SU-DHL-6 (cell line): Measurements from ENCODE around the gene COL5A1.

Source experiments
- H2AFZ ChIP-seq: fragments of 200-600 bp; sonication (generic); 2 replicates; pipeline ENCODE4 v1.6.1; 2014; ENCODE audit warnings: low read depth, mild to moderate bottlenecking, moderate library complexity, mixed read lengths, antibody characterized with exemption, low read length; ENCODE audit not compliant: severe bottlenecking
- H3F3A ChIP-seq: fragments of 200-600 bp; shearing (Covaris generic); 2 replicates; pipeline ENCODE4 v1.6.0; 2016; ENCODE audit warnings: antibody characterized with exemption, mild to moderate bottlenecking; ENCODE audit not compliant: insufficient read depth
- H3K27ac ChIP-seq: fragments of 200-600 bp; sonication (generic); 2 replicates; pipeline ENCODE4 v1.5.1; 2016; ENCODE audit warnings: low read depth, mild to moderate bottlenecking, low read length, moderate library complexity, mixed read lengths
- H3K27me3 ChIP-seq: fragments of 200-600 bp; sonication (generic), shearing (Covaris generic); 2 replicates; pipeline ENCODE4 v1.6.0; 2014; ENCODE audit warnings: mild to moderate bottlenecking, low read length
- H3K36me3 ChIP-seq: fragments of 200-600 bp; sonication (generic); 2 replicates; pipeline ENCODE4 v1.6.1; 2014; ENCODE audit warnings: mild to moderate bottlenecking, low read length, mixed read lengths
- H3K4me2 ChIP-seq: fragments of 300-600, 200-600 bp; shearing (Covaris generic), sonication (generic); 2 replicates; pipeline ENCODE4 v1.6.0; 2014; ENCODE audit warnings: low read length, low read depth, mild to moderate bottlenecking; ENCODE audit not compliant: poor library complexity, severe bottlenecking
- H3K4me3 ChIP-seq: fragments of 200-600 bp; sonication (generic); 2 replicates; pipeline ENCODE4 v1.5.1; 2014; ENCODE audit warnings: antibody characterized with exemption, low read length, mild to moderate bottlenecking, mixed read lengths; ENCODE audit not compliant: insufficient read depth, poor library complexity, severe bottlenecking
- H3K79me2 ChIP-seq: fragments of 200-600 bp; sonication (generic); 2 replicates; pipeline ENCODE4 v1.6.1; 2014; ENCODE audit warnings: mild to moderate bottlenecking, low read length, moderate library complexity; ENCODE audit not compliant: insufficient read depth
- H3K9ac ChIP-seq: fragments of 200-600 bp; sonication (generic); 2 replicates; pipeline ENCODE4 v1.7.0; 2014; ENCODE audit warnings: mild to moderate bottlenecking, low read length
- H3K9me2 ChIP-seq: fragments of 200-600 bp; sonication (generic); replicated peaks from 2 replicates; pipeline ENCODE4 v1.6.1; 2014; ENCODE audit warnings: low read length; ENCODE audit not compliant: insufficient read depth
- H3K9me3 ChIP-seq: fragments of 200-600 bp; sonication (generic); 2 replicates; pipeline ENCODE4 v1.6.1; 2014; ENCODE audit warnings: low read length, mixed read lengths; ENCODE audit not compliant: insufficient read depth
- H4K20me1 ChIP-seq: fragments of 200-600 bp; sonication (generic); 2 replicates; pipeline ENCODE4 v1.6.1; 2014; ENCODE audit warnings: low read depth, mild to moderate bottlenecking, antibody characterized with exemption, low read length, moderate library complexity, mixed read lengths
- CTCF ChIP-seq: fragments of 200-600 bp; sonication (generic); IDR thresholded peaks from one replicate; pipeline ENCODE4 v1.5.1; 2017; ENCODE audit warnings: antibody characterized with exemption, mild to moderate bottlenecking, low read length, moderate library complexity; ENCODE audit not compliant: insufficient read depth, poor library complexity, severe bottlenecking
- EZH2phosphoT487 ChIP-seq: fragments of 200-600 bp; sonication (generic), shearing (Covaris generic); conservative IDR thresholded peaks from 2 replicates; pipeline ENCODE4 v1.6.1; 2018; ENCODE audit warnings: mild to moderate bottlenecking, antibody characterized with exemption, low read length, moderate library complexity, mixed read lengths

COL5A1 gene

DNA sequence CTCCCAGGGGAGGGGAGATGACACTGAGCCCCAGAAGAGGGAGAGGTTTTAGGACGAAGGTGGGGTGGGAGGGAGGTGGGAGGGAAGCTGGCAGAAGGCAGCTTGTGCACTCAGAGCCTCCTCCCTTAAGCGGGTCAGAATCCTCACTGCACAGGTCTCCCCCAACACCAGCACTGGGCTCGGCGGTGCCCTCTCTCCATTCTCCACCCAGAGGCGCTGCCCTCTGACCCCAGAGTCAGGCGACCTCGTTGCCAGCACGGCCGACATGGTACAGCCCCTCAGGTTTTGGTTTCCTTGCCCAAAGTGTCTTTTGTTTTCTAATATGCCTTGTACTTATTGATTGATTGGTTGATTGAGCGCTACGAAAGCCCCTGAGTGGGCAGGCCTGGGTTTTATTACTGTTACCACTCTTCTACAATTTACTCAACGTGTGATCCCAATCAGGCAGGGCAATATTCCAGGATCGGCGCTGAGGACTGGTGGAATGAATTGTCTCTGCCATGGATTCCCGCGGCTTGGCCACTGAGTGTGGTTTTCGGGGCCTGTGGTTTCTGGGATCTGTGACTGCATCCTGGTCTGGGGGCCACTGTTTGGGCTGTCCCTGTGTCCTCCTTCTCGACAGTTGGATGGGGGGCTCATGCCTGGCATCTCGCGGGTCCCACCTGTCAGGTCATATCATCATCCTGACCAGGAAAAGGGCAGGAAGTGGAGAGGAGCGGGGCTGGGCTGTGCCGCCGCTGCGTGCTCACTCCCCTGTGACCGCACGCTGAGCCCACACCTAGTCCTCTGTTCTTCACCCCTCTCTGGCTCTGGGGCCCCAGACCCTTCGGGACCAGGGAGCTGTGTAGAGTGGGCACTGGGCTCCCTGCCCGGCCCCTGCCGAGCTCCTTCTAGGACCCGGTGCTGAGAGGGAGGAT lies 229.4 kb downstream of the COL5A1 start:
- Histone ChIP-seq H3K4me2 (no peak overlapping the region), H3K9me2 (no peaks in the 10 kb centered on the region), H4K20me1 (no peaks in the 10 kb centered on the region), H3K27me3 (no peaks in the 10 kb centered on the region), H3K9ac (no peak overlapping the region), H3K79me2 (no peaks in the 10 kb centered on the region), H3K27ac (no peak overlapping the region), H3F3A (no peaks in the 10 kb centered on the region), H3K4me3 (no peak overlapping the region), H3K36me3 (peaks cover 2% of the 10 kb centered on the region; the same call in 1 of the 2 replicates), H2AFZ (no peak overlapping the region), H3K9me3 (no peaks in the 10 kb centered on the region)
- TF ChIP-seq EZH2phosphoT487 (no peak), CTCF (no peak)

DNA sequence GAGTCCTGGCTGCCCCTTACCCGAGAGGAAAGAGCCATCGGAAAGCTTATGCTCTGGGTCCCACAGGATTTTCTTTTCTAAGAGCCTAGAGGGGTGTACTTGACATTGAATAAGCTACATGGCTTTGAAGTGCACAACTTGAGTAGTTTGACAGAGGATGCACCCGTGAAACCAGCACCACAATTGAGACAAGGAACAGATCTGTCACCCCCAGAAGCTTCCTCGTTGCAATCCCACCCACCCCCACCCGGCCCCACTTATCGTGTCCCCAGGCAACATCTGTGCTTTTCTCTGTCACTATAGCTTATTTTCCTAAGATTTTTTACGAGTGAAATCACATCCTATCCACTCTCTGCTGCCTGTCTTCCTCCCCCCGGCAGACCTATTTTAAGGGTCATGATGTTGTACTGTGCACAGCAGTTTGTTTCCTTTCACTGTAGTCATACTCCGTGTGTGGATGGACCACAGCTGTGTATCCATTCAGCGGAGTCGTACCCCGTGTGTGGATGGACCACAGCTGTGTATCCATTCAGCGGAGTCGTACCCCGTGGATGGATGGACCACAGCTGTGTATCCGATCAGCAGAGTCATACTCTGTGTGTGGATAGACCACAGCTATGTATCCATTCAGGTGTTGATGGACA lies 230.2 kb downstream of the COL5A1 start:
- Histone ChIP-seq H3K4me3 (no peak overlapping the region), H3K9me3 (no peaks in the 10 kb centered on the region), H2AFZ (no peak overlapping the region), H3K27me3 (no peaks in the 10 kb centered on the region), H3K36me3 (peaks cover 2% of the 10 kb centered on the region; the same call in 1 of the 2 replicates), H3K27ac (no peak overlapping the region), H4K20me1 (no peaks in the 10 kb centered on the region), H3K9ac (no peak overlapping the region), H3K4me2 (no peak overlapping the region), H3K9me2 (no peaks in the 10 kb centered on the region), H3K79me2 (no peaks in the 10 kb centered on the region), H3F3A (no peaks in the 10 kb centered on the region)
- TF ChIP-seq CTCF (no peak), EZH2phosphoT487 (no peak)

- H4K20me1 ChIP-seq, result no peaks in the 10 kb centered on the region
- no peak for TF ChIP-seq CTCF
- H3K36me3 ChIP-seq, result peaks cover 2% of the 10 kb centered on the region; the same call in 1 of the 2 replicates
- H3K4me3 ChIP-seq, result no peak overlapping the region
- no peaks in the 10 kb centered on the region for H3K79me2 ChIP-seq
- H3K27me3 ChIP-seq, result no peaks in the 10 kb centered on the region
- H3K9ac ChIP-seq, result no peak overlapping the region
- H3K9me2 ChIP-seq, result no peaks in the 10 kb centered on the region
- H3F3A ChIP-seq, result no peaks in the 10 kb centered on the region
- no peaks in the 10 kb centered on the region for H3K9me3 ChIP-seq
- H2AFZ ChIP-seq, result no peak overlapping the region
- H3K4me2 ChIP-seq, result no peak overlapping the region
- H3K27ac ChIP-seq, result no peak overlapping the region
These were observed 231.1 kb downstream of the COL5A1 start for GRCh38 chr9:134872482-134873231.
